Activated B cell treated with CpG ODN at 0.5 μM for 24 hours (primary cell): ENCODE results near the gene BRD9. TPM values are rescaled to one million over a fixed set of nuclear protein-coding genes. Genes with fewer than 3 reads are reported as not detected.

Experiments
- ATAC-seq: fragments of 200-7000 bp; cut with Tn5 transposase; one replicate; pipeline ENCODE4 v1.10.0; 2021; ENCODE audit warnings: low read depth, mild to moderate bottlenecking, moderate library complexity
- CTCF ChIA-PET: fragments of 350-600 bp; sonication (Branson Sonifier 250); formaldehyde crosslinking; loops from one replicate; lab custom pipeline; 2021; ENCODE audit warnings: antibody characterized with exemption; lab: Charles Lee
- POLR2A ChIA-PET: fragments of 350-600 bp; sonication (Branson Sonifier 250); formaldehyde crosslinking; loops from one replicate; lab custom pipeline; 2021; ENCODE audit warnings: antibody characterized with exemption; lab: Charles Lee
- DNase-seq: peaks from one replicate; pipeline ENCODE4 v3.0.0; 2022
- H3K27ac Mint-ChIP-seq: one replicate; pipeline ENCODE4 v1.8.0; 2020; ENCODE audit warnings: mixed read lengths
- H3K27me3 Mint-ChIP-seq: one replicate; pipeline ENCODE4 v1.8.0; 2021; ENCODE audit warnings: mixed read lengths
- H3K36me3 Mint-ChIP-seq: one replicate; pipeline ENCODE4 v1.8.0; 2021; ENCODE audit warnings: low read depth, mixed read lengths
- H3K4me1 Mint-ChIP-seq: one replicate; pipeline ENCODE4 v1.8.0; 2021; ENCODE audit warnings: mixed read lengths
- H3K4me3 Mint-ChIP-seq: one replicate; pipeline ENCODE4 v1.8.0; 2020; ENCODE audit warnings: mild to moderate bottlenecking, mixed read lengths
- H3K9me3 Mint-ChIP-seq: one replicate; pipeline ENCODE4 v1.8.0; 2020; ENCODE audit warnings: mixed read lengths
- intact Hi-C: fragments of 100-400 bp; cut with micrococcal nuclease; formaldehyde crosslinking; loops from one replicate; pipeline ENCODE4 v1.15.1; 2024
- total RNA-seq: library from RNA; stranded (reverse); gene quantifications from 2 replicates; pipeline ENCODE4 v1.2.3, GENCODE V29; 2022
- TF ChIP-seq, protein P1 (sequence below): fragments of 200-600 bp; IDR thresholded peaks from one replicate; pipeline ENCODE4 v1.8.0; 2022; ENCODE audit warnings: antibody characterized with exemption, mild to moderate bottlenecking

BRD9 gene
- total RNA-seq, 1 donor from 2014 or later = 67.8 TPM

DNA sequence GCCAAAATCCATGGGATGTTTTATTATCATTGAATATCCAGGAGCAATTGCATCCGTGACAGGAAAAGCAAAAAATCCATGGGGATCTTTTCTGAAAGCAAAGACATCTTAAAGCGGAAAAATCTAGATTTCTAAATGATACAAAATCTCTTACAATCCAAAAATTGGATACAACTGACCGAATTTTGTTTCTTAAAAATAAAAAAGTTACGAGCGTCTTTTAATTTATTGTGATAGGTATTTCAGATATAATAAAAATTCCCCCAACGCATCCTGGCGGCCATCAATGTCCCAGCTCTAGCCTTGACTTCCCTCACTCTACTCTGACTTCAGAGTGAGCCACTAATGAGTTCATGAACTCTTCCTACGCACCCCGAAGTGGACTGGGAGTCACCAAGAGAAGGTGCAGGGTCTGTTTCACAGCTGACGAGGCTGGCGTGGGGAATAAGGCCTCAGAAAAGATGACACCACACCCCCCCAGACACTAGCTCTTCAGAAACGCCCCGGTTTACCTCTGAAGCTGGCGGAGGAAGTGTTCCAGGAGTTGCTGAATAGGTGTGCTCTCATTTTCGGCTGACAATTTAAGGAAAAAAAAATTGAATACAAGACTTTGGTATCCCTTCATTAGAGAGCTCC, 3.4 kb downstream of the BRD9 start:
- Mint-ChIP-seq H3K9me3 (no peaks in the 10 kb centered on the region), H3K4me3 (no peak overlapping the region), H3K4me1 (peaks cover 15% of the 10 kb centered on the region), H3K36me3 (peaks cover 70% of the 10 kb centered on the region), H3K27ac (no peak overlapping the region), H3K27me3 (no peaks in the 10 kb centered on the region)
- ATAC-seq (no peak), DNase-seq (no peak)
- TF ChIP-seq, protein P1, sequence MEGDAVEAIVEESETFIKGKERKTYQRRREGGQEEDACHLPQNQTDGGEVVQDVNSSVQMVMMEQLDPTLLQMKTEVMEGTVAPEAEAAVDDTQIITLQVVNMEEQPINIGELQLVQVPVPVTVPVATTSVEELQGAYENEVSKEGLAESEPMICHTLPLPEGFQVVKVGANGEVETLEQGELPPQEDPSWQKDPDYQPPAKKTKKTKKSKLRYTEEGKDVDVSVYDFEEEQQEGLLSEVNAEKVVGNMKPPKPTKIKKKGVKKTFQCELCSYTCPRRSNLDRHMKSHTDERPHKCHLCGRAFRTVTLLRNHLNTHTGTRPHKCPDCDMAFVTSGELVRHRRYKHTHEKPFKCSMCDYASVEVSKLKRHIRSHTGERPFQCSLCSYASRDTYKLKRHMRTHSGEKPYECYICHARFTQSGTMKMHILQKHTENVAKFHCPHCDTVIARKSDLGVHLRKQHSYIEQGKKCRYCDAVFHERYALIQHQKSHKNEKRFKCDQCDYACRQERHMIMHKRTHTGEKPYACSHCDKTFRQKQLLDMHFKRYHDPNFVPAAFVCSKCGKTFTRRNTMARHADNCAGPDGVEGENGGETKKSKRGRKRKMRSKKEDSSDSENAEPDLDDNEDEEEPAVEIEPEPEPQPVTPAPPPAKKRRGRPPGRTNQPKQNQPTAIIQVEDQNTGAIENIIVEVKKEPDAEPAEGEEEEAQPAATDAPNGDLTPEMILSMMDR = no peak
- POLR2A ChIA-PET = no interaction called here
- CTCF ChIA-PET = no interaction called here
- intact Hi-C loops = no loop called here

DNA sequence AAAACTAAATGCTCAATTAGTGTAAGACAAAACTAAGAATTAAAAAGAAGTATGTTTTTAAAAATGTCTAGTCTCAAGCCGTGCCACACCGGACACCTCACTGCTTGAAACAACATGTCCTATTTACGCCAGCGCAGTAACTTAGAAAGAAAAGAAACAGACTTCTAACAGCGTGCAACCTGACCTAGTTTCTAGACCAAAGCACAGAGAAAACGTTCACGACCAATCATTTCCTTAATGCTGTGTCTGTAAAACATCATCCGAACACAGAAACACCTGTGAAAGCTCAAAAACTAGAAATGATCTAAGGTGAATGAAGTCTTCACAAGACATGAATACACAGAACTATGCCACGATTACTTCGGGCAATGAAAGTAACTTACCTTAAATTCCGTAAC, 4.0 kb downstream of the BRD9 start:
- DNase-seq = no peak
- H3K27me3 Mint-ChIP-seq = no peaks in the 10 kb centered on the region
- peaks cover 76% of the 10 kb centered on the region for H3K36me3 Mint-ChIP-seq
- ATAC-seq = no peak
- no peak overlapping the region for H3K27ac Mint-ChIP-seq
- POLR2A ChIA-PET = no interaction called here
- CTCF ChIA-PET = no interaction called here
- H3K4me3 Mint-ChIP-seq = no peak overlapping the region
- TF ChIP-seq, protein P1 = no peak
- intact Hi-C loops = no loop called here
- H3K4me1 Mint-ChIP-seq = peaks cover 15% of the 10 kb centered on the region
- no peaks in the 10 kb centered on the region for H3K9me3 Mint-ChIP-seq

DNA sequence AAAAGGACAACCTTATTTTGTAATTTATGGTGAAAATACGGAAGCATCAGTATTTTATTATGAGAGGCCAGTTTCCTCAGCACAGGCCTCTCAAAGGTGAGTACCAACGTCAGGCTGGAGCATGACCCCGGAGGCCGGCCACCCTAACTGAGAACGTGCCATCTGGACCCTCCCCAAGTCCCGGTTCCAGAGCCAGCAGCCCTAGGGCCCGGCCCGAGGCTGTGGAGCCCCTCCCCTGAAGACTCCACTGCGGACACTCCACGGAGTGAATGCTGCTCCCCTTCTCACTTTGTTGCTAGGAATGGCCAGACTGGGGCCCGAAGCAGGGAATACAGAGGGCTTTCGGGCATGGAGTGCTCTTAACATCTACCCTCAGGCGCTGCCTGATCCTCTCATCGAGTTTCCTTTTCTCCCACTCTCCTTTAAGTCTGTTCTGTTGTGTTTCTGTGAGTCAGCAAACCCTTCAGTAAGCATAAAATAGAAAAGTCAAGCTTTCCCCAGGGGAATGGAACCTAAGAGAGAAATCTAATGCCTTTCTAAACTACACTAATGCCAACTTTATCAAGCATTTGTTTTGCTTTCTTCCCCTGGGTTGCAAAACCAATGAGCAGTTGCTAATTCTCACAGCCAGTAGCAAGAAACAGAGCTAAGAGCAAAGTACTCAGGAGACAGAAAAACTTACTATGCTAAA, 4.5 kb downstream of the BRD9 start:
- Mint-ChIP-seq H3K4me1 (peaks cover 13% of the 10 kb centered on the region), H3K27me3 (no peaks in the 10 kb centered on the region), H3K27ac (no peak overlapping the region), H3K36me3 (peaks cover 81% of the 10 kb centered on the region), H3K9me3 (no peaks in the 10 kb centered on the region), H3K4me3 (no peak overlapping the region)
- ChIA-PET POLR2A (no interaction called here), CTCF (no interaction called here)
- intact Hi-C loops = no loop called here
- TF ChIP-seq, protein P1 = no peak
- ATAC-seq (no peak), DNase-seq (no peak)

DNA sequence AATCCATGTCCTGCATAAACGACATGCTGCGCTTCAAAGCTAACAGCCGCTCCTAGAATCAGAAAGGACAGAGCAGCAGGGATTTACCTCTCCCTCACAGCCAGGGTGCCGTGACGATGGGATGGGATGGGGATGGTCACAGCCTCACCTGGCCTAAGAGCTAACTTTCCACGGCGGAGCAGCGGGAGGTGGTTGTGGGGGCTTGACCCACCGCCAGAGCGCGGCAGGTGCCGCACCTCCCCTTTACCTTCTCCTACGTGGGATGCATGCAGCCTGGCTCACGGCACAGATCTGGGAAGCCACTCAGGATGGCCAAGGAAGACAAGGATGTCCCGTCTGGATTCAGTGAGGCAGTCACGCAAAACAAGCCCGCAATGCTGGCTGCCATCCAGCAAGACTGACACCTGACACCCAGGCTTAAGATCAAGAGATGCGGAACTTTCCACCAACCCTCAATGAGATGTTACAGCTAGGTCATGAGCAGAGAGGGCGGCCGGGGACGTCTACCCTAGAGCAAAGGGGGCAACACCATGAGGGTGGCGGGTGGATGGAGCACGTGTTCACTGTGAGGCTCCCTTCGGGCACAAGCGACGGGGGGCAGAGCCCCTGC, 5.8 kb downstream of the BRD9 start:
- H3K36me3 Mint-ChIP-seq = peaks cover 92% of the 10 kb centered on the region
- no peak for ATAC-seq
- ChIA-PET CTCF (no interaction called here), POLR2A (no interaction called here)
- DNase-seq = no peak
- H3K9me3 Mint-ChIP-seq = no peaks in the 10 kb centered on the region
- H3K27ac Mint-ChIP-seq = no peak overlapping the region
- H3K4me3 Mint-ChIP-seq = no peak overlapping the region
- peaks cover 11% of the 10 kb centered on the region for H3K4me1 Mint-ChIP-seq
- H3K27me3 Mint-ChIP-seq = no peaks in the 10 kb centered on the region
- intact Hi-C loops = no loop called here
- TF ChIP-seq, protein P1 = no peak

- Mint-ChIP-seq H3K27ac (no peak overlapping the region), H3K4me3 (no peak overlapping the region), H3K36me3 (peaks cover 94% of the 10 kb centered on the region), H3K27me3 (no peaks in the 10 kb centered on the region), H3K9me3 (no peaks in the 10 kb centered on the region), H3K4me1 (peaks cover 3% of the 10 kb centered on the region)
- no peak for ATAC-seq
- TF ChIP-seq, protein P1 = no peak
- ChIA-PET POLR2A (no interaction called here), CTCF (no interaction called here)
- no peak for DNase-seq
- intact Hi-C loops = no loop called here
Observed at GRCh38 chr5:886036-886435, 6.6 kb downstream of the BRD9 start.
